GM12872 (cell line): ENCODE data around the gene RAB24.

Experiments used
- CTCF ChIP-seq: IDR thresholded peaks from 3 replicates; pipeline ENCODE4 v1.5.1; 2011; ENCODE audit warnings: low read depth, mild to moderate bottlenecking, low read length, moderate library complexity; ENCODE audit not compliant: insufficient read depth

Gene RAB24

GRCh38 chr5:177307544-177308363 is 4.2 kb upstream of the RAB24 start:
- no peak for TF ChIP-seq CTCF

GRCh38 chr5:177306674-177307543 is 3.4 kb upstream of the RAB24 start:
- TF ChIP-seq CTCF, result peak; percentile 23; the same call in 1 of the 3 replicates

- no peak for TF ChIP-seq CTCF
Measured at GRCh38 chr5:177304392-177305119, 1.0 kb upstream of the RAB24 start.

- TF ChIP-seq CTCF, result no peak
Measured at GRCh38 chr5:177303925-177304391, 439 bp upstream of the RAB24 start.

- 0 out of 3 replicates have a peak, but pooled peaks have one; percentile 14 for TF ChIP-seq CTCF
Measured at GRCh38 chr5:177302354-177303110, 987 bp downstream of the RAB24 start.

GRCh38 chr5:177301503-177302165 is 1.9 kb downstream of the RAB24 start:
- TF ChIP-seq CTCF, result no peak
